Measurements from ENCODE around the gene GP9. TPM values are rescaled to one million over a fixed set of nuclear protein-coding genes. Genes with fewer than 3 reads are reported as not detected.
A peak's percentile ranks its signal among the peaks of the same experiment; 100 is the strongest.

GP9 gene
- total RNA-seq, 1 donor from 2014 or later: not detected

DNA sequence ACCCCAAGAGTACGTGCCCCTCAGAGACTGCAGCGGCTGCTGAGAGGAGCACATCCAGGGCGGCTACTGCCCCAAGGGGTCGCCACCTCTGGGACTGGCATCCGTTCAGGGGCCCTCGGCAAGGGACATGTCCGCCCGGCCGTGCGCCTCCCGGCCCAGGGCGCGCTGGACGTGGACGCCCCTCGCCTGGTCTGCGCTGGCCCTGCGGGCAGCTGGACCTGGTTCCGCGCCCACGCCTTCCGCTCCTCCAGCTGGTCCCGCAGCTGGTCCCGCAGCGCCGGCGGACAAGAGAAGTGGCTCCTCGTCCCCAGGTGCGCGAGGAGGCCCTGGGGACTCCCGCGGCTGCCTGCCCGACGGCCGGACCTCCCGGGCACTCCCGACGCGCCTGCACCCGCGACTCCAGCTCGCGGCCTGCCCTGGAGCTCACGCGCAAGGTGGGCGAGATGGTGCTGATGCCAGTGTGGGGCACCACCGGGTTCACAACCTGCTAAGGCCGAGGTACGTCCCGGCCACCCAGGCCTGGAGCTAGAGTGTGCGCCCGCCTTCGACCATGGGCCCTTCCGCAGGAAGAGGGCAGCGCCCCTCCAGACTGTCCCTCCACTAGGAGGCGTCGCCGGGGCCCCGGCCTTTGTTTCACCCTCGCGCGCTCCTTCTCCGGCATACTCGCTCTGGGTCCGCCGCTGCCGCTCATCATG, 14.4 kb upstream of the GP9 start:
- Histone ChIP-seq H3K4me3 (peak overlapping the region; percentile 20 to 35), H3K27ac (no peak overlapping the region), H3K4me1 (peaks cover 11% of the 10 kb centered on the region), H3K36me3 (no peaks in the 10 kb centered on the region), H3K9me3 (no peaks in the 10 kb centered on the region), H3K27me3 (no peaks in the 10 kb centered on the region)
- intact Hi-C loops (cut with DNase I): no loop called here
- no peak for DNase-seq (ENCODE audit: extremely low spot score in 2 of 2)
- TF ChIP-seq POLR2AphosphoS5 (IDR thresholded peaks at IDR 0.05; ENCODE audit: insufficient read depth in 1 of 2, low read depth in 1 of 2): no peak
- TF ChIP-seq POLR2A (IDR thresholded peaks at IDR 0.05): no peak
- TF ChIP-seq, protein P1, sequence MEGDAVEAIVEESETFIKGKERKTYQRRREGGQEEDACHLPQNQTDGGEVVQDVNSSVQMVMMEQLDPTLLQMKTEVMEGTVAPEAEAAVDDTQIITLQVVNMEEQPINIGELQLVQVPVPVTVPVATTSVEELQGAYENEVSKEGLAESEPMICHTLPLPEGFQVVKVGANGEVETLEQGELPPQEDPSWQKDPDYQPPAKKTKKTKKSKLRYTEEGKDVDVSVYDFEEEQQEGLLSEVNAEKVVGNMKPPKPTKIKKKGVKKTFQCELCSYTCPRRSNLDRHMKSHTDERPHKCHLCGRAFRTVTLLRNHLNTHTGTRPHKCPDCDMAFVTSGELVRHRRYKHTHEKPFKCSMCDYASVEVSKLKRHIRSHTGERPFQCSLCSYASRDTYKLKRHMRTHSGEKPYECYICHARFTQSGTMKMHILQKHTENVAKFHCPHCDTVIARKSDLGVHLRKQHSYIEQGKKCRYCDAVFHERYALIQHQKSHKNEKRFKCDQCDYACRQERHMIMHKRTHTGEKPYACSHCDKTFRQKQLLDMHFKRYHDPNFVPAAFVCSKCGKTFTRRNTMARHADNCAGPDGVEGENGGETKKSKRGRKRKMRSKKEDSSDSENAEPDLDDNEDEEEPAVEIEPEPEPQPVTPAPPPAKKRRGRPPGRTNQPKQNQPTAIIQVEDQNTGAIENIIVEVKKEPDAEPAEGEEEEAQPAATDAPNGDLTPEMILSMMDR (IDR thresholded peaks at IDR 0.05): no peak

DNA sequence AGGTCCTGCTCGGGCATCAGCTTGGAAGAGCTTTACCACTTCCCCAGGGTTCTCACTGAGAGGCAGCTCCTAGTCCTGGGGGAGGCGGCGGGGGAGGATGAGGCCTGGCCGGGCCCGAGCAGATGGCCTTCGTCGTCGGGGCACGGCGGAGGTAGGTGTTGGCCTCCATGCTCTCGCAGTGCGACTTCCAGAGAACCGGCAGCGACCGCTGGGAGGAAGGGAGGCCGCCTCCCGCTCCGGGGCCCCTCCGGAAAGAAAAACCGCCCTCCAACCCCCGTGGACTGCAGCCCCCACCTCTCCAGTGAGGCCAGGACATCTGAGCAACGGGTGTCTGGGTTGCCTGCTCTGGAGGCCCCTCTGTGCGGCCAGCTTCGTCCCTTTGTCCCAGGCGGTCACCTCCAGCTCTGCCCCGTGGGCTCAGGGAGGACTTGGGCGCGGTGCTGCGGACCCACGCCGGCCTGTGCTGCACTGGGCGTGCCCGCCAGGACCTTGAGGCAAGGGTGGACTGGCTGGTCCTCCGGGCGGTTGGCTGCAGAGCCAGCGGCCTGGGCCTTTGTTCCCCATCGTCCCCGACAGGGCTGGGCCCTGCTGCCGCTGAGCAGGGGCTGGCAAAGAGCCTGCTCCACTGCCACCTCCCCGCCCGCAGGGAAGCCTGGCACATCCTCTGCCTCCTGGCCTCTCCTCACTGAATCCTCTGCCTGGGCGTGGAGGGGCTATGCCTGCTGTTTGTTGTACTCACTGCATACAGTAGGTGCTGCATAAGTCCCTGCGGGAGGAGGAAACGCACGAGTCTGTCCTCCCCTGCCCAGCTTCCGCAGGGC, 13.6 kb upstream of the GP9 start:
- Histone ChIP-seq H3K9me3 (no peaks in the 10 kb centered on the region), H3K4me3 (no peak overlapping the region), H3K27me3 (no peaks in the 10 kb centered on the region), H3K4me1 (peaks cover 11% of the 10 kb centered on the region), H3K36me3 (no peaks in the 10 kb centered on the region), H3K27ac (no peak overlapping the region)
- intact Hi-C loops (cut with DNase I): no loop called here
- no peak for DNase-seq (ENCODE audit: extremely low spot score in 2 of 2)
- TF ChIP-seq POLR2AphosphoS5 (IDR thresholded peaks at IDR 0.05; ENCODE audit: insufficient read depth in 1 of 2, low read depth in 1 of 2) (no peak), POLR2A (IDR thresholded peaks at IDR 0.05) (no peak)
- TF ChIP-seq, protein P1 (IDR thresholded peaks at IDR 0.05): no peak

- Histone ChIP-seq H3K4me1 (peaks cover 14% of the 10 kb centered on the region), H3K4me3 (no peak overlapping the region), H3K27ac (no peak overlapping the region), H3K9me3 (no peaks in the 10 kb centered on the region), H3K27me3 (no peaks in the 10 kb centered on the region), H3K36me3 (no peaks in the 10 kb centered on the region)
- TF ChIP-seq, protein P1 (IDR thresholded peaks at IDR 0.05): no peak
- no peak for TF ChIP-seq POLR2A (IDR thresholded peaks at IDR 0.05)
- TF ChIP-seq POLR2AphosphoS5 (IDR thresholded peaks at IDR 0.05; ENCODE audit: insufficient read depth in 1 of 2, low read depth in 1 of 2): no peak
- intact Hi-C loops (cut with DNase I): no loop called here
- no peak for DNase-seq (ENCODE audit: extremely low spot score in 2 of 2)
Measured at GRCh38 chr3:129047553-129047839, 13.1 kb upstream of the GP9 start.

GRCh38 chr3:129050556-129051295, 9.9 kb upstream of the GP9 start:
- intact Hi-C loops (cut with DNase I): loop anchor here (10.0 kb wide), 1 partner anchor 74 kb away; the partner anchor contains the start of gene RAB43
- DNase-seq (ENCODE audit: extremely low spot score in 2 of 2): no peak
- H3K36me3 ChIP-seq: no peaks in the 10 kb centered on the region
- H3K9me3 ChIP-seq: no peaks in the 10 kb centered on the region
- H3K4me3 ChIP-seq: no peak overlapping the region
- no peak for TF ChIP-seq POLR2A (IDR thresholded peaks at IDR 0.05)
- no peak for TF ChIP-seq POLR2AphosphoS5 (IDR thresholded peaks at IDR 0.05; ENCODE audit: insufficient read depth in 1 of 2, low read depth in 1 of 2)
- H3K27me3 ChIP-seq: no peaks in the 10 kb centered on the region
- H3K4me1 ChIP-seq: peaks cover 22% of the 10 kb centered on the region
- H3K27ac ChIP-seq: no peak overlapping the region

- TF ChIP-seq POLR2A (IDR thresholded peaks at IDR 0.05): no peak
- TF ChIP-seq, protein P1 (IDR thresholded peaks at IDR 0.05): no peak
- Histone ChIP-seq H3K4me3 (no peak overlapping the region), H3K4me1 (peaks cover 17% of the 10 kb centered on the region), H3K36me3 (no peaks in the 10 kb centered on the region), H3K9me3 (no peaks in the 10 kb centered on the region), H3K27ac (peak overlapping the region; percentile 51), H3K27me3 (no peaks in the 10 kb centered on the region)
- intact Hi-C loops (cut with DNase I): loop anchor here (10.0 kb wide), 1 partner anchor 73 kb away; the partner anchor contains the start of gene RAB43
- DNase-seq (ENCODE audit: extremely low spot score in 2 of 2): no peak
Measured at GRCh38 chr3:129051871-129052340, 8.7 kb upstream of the GP9 start.

All from vagina (tissue), 2 donors.